ENCODE results near the gene MAP7D1. TPM values are rescaled to one million over a fixed set of nuclear protein-coding genes. Genes with fewer than 3 reads are reported as not detected.

MAP7D1 gene
- polyA plus RNA-seq (2012; ENCODE audit: insufficient read depth, insufficient read length) = 103 TPM

DNA sequence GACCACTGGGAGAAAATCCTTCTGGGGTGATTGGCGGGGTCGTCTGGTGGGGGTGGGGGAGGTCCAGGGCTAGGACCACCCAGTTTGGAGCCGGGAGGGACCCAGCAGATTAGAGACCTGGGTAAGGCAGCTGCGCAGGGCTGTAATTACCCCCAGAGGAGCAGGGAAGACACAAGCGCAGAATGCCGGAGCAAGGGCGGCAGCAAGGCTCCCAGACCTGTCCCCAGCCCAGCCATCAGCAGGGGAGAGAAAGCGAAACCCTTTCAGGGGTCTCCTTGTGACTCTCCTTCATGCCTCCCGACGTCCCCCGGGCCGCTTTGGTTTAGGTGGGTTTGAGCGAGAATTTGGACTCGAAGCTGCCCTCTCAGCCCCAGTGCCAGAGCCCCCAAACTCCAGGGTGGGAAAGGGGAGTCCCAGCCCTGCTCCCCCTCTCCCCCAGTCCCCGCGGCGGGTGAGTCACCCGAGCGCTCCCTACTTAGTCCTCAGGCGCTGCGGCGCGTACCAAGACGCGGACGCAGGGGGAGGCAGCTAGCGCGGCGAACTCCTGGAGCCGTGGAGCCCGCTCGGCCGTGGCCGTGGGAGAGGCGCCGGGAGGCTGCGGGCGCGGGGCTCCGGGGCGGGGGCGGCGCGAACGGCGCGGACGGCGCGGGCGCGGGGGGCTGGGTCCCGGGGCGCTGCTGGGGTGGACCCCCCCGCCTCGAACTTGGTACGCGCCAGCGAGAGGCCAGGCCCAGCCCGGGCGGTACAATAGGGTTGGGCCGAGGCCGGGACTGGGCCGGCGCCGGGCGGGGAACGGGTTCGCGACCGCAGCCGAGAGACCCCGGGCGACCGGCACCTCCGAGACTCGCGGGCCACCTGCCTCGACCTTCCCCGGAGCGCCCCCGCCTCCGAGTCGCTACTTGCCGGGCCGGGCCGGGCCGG, at the start of gene MAP7D1:
Gene MAP7D1, plus strand, starts transcription at position 753 of the 921 bp plus-strand sequence. CDS start 258 bp downstream, outside the sequence.
- peak; percentile 70 for DNase-seq (ENCODE audit: low read depth, low spot score)
- H3K4me3 ChIP-seq (ENCODE audit: low read length) = peak within 1 kb of the TSS; percentile 87

DNA sequence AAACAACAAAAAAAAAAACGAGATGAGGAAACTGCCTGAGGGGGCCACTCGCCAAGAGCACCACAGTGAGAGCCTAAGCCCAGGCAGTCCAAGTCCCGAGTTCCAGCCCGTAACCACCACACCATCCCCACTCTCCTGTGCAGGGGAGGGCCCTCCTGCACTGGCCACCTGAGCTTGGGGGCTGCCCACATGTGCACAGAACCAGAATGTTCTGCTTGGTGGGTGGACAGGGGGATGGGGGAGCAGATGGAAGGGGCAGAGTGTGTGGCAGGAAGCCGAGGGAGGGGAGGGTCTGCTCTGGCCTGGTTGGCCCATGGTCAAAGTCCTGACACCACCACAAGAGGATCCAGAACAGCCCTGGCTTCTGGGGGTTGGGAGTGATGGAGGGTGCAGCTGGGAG, 49.7 kb upstream of the MAP7D1 start:
- DNase-seq (ENCODE audit: low read depth, low spot score) = no peak
- no peak overlapping the region for H3K4me3 ChIP-seq (ENCODE audit: low read length)

DNA sequence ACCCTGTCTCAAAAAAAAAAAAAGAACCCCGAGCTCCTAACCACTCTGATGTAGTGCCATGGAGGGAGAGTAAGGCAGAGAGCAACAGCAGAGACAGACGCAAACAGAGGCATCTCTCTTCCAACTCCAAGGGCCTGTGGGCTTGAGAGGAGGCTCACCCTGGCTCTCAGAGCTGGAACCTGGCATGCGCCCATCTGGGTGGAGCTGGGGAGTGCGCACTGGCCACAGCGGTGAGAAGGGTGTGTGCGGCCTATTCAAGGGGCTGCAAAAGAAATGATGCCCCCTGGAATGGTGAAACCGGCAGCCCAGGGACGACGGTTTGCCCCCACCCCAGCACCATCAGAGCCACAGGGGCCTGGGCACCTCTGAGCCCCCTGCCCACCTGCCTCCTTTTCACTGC, 48.6 kb upstream of the MAP7D1 start:
- DNase-seq (ENCODE audit: low read depth, low spot score) = no peak
- H3K4me3 ChIP-seq (ENCODE audit: low read length) = no peak overlapping the region

DNA sequence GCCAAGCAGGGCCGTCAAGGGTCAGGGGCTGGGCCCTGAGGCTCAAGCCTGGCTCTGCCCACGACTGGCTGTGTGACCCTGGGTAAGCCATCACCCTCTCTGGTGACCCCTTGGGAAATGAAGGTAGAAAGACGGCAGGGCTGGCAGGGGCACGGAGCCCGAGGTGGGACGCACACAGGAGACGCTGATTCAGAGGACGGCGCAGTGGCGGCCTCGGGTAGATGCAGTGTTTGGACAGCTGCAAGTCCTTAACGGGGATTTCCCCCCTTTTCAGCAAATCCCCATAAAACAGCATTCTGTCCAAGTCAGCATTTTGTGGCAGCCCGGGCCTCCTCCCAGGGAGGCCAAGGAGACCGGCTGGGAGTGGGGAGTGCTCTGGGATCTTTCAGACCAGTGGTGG, 47.6 kb upstream of the MAP7D1 start:
- no peak overlapping the region for H3K4me3 ChIP-seq (ENCODE audit: low read length)
- no peak for DNase-seq (ENCODE audit: low read depth, low spot score)

DNA sequence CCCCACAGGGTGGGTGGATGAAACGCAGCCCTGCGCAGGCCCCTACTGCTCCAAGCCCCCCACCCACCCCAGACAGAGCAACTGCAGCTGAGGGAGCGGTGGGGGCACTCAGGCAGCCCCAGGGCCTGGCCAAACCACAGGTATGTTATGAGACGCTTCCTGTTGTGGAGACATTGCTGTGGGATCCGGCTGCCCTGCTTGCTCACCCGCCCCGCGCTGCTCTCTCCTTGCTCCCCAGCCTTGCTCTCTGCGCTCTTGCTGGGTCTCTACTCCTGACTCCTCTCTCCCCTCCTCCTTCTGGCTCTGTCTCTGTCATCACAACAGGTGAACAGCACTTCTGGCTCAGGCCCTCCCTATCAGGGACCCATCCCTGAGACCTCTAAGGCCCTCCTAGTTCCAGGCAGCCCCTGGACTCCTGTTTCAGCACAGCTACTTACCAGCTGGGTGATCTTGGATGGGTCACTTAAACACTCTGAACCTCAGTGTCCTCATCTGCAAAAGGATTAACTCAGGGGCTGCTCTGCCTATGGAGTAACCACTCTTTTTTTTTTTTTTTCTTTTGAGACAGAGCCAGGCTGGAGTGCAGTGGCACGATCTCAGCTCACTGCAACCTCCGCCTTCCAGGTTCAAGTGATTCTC, 46.8 kb upstream of the MAP7D1 start:
- no peak for DNase-seq (ENCODE audit: low read depth, low spot score)
- H3K4me3 ChIP-seq (ENCODE audit: low read length) = no peak overlapping the region

DNA sequence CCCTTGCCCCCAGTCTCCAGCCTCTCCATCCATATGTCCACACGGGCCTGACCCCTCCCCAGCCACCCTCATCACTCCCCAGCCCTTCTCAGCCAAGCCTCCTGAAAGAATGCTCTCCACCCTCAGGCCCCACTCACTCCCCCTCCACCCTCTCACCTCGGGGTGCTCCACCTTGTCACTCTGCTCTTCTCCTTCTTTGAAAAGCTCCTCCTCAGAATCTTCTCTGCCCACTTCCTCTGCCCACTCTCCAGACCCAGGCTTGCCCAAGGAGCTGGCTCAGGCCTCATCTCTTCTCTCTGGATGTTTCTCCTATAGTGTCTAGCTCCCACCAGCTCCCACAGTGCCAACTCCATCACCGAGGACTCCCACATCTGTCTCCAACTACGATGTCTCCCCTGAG, 44.8 kb upstream of the MAP7D1 start:
- H3K4me3 ChIP-seq (ENCODE audit: low read length) = no peak overlapping the region
- no peak for DNase-seq (ENCODE audit: low read depth, low spot score)

DNA sequence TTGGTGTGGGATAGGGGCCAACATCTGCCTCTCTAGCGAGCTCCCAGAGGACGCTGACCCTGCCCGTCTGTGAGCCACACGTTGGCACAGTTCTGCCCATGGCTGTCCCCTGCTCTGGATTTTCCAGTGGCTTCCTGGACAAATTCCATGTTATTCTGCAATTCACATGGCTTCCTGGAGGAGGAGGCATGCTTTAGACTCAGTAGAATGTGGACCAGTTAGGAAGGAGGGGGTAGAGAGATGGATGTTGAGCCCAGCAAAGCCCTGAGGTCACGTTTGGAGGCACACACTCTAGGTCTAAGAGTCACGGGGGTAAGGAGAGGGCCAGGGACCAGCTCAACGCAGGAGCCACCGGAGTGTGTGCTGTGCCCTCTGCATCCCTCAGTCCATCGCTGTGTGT, 43.1 kb upstream of the MAP7D1 start:
- no peak overlapping the region for H3K4me3 ChIP-seq (ENCODE audit: low read length)
- DNase-seq (ENCODE audit: low read depth, low spot score) = no peak

DNA sequence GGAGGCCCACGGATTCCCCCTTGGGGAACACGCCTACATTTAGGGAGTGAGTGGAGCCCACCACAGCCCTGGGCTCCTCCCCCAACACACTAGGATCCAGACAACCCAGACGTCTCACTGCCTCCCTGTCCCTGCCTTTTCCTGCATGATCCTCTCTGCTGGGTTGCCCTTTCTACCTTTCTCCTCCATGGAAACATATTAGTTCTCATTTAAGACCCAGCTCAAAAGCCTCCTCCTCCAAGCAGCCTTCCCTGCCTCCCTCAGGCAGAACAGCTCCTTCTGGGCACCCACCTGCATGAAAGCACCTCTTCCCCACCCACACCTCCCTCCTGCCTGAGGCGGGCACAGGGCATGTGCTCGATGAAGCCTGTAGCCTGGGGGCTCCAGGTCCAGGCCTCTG, 41.6 kb upstream of the MAP7D1 start:
- DNase-seq (ENCODE audit: low read depth, low spot score) = no peak
- no peak overlapping the region for H3K4me3 ChIP-seq (ENCODE audit: low read length)

DNA sequence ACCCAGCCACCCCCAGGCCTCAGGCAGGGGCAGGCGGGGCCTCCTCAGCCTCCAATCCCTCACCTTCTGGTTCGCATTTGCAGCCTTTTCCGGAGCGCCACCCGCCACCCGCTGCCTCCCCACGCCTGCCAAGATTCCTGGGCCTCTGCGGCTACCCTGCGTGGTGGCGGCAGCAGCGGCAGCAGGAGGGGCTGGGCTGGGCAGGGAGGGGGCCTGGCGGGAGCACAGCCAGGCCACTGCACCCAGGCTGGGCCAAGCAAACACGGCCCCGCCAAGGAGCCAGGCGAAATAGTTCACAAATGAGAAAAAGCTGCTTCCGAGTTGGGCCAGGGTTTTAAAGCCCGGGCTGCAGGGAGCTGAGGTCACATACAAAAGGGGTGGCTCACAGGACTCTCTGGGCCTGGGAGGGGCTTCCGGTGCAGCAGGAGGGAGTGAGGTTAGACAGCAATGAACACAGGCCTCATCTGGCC, 40.7 kb upstream of the MAP7D1 start:
- no peak for DNase-seq (ENCODE audit: low read depth, low spot score)
- H3K4me3 ChIP-seq (ENCODE audit: low read length) = no peak overlapping the region

DNA sequence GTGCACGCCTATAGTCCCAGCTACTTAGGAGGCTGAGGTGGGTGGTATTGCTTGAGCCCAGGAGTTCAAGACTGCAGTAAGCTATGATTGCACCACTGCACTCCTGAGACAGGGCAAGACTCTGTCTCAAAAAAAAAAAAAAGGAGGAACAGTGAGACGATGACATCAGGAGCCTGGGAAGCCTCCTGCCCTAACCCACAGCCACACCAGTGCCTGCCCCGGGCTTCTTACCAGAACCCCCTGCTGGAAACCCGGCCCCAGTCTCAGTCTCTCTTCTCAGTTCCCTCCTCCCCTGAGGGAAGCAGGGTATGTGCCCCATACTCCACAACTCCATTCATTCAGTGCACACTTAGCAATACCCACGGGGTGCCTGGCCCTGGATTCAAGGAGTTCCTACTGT, 40.0 kb upstream of the MAP7D1 start:
- H3K4me3 ChIP-seq (ENCODE audit: low read length) = no peak overlapping the region
- DNase-seq (ENCODE audit: low read depth, low spot score) = no peak

DNA sequence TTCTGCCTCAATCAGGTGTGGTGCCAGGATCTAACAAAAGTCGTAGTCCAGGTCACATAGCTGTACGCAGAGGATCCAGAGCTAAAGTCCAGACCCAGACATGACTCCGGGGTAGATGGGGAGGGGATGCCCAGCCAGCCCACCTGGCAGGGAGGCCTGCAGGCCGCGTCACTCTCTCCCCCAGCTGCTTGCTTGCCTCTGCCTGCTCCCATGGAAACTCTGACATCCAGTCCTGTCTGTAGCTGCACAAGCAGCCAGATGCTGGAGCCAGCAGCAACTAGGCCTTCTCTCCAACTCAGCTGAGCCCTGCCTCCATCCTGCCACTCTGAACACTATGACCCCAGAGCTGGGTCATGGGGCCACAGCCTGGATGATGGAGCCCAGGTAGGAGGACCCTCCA, 39.1 kb upstream of the MAP7D1 start:
- no peak overlapping the region for H3K4me3 ChIP-seq (ENCODE audit: low read length)
- no peak for DNase-seq (ENCODE audit: low read depth, low spot score)

DNA sequence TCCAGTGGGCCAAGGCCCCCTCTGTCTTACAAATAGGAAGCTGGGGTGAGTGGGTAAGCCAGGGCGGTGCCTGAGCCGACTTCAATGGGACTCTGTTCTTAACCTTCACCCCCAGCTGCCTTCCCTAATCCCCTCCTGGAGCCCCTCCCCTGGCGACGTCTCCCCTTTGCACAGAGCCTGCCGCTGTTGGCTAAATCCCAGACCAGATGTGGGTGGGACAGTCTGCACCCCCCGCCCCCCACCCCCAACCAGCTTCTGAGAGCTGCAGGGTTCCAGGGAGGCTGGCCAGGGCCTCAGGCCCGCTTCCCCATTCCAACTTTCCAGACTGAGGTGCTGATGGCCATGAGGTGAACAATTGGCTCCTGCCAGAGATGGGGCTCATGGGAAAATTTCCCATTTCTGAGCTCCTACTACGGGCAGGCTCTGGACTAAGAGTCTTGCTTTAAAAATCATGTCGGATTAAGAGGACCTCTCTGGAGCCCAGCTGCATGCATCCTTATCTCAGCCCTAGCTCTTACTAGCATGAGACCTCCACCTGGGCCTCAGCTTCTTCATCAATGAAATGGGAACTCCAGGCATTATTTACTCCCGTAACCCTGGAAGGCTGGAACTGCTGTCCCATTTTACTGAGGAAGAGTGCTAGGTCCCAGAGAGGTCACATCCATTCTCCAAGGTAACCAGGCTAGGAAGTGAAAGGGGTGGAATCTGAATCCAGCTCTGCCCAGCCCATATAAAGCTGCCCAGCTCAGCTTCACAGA, 37.3 kb upstream of the MAP7D1 start:
- H3K4me3 ChIP-seq (ENCODE audit: low read length) = no peak overlapping the region

DNA sequence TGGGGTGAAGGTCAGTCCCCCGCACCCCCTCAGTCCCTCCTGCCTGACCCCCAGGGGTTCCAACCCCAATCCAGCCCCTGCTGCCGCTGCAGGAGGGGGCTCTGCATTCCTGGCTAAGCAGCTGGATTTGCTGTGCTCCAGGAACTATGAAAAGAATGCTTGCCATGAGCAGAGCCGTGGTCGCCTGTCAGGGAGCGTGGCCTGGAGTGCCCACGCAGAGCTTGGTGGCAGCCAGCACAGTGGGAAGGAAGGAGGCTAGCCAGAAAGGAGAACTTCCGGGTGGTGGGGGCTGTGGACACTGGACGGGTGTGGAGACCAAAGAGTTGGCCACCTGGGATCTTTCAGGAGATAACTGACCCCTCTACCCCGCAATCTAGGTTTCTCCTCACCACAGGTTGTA, 36.5 kb upstream of the MAP7D1 start:
- no peak for DNase-seq (ENCODE audit: low read depth, low spot score)
- no peak overlapping the region for H3K4me3 ChIP-seq (ENCODE audit: low read length)

More for the DNA sequence above, 37.3 kb upstream of the MAP7D1 start:
- DNase-seq (ENCODE audit: low read depth, low spot score) = no peak

DNA sequence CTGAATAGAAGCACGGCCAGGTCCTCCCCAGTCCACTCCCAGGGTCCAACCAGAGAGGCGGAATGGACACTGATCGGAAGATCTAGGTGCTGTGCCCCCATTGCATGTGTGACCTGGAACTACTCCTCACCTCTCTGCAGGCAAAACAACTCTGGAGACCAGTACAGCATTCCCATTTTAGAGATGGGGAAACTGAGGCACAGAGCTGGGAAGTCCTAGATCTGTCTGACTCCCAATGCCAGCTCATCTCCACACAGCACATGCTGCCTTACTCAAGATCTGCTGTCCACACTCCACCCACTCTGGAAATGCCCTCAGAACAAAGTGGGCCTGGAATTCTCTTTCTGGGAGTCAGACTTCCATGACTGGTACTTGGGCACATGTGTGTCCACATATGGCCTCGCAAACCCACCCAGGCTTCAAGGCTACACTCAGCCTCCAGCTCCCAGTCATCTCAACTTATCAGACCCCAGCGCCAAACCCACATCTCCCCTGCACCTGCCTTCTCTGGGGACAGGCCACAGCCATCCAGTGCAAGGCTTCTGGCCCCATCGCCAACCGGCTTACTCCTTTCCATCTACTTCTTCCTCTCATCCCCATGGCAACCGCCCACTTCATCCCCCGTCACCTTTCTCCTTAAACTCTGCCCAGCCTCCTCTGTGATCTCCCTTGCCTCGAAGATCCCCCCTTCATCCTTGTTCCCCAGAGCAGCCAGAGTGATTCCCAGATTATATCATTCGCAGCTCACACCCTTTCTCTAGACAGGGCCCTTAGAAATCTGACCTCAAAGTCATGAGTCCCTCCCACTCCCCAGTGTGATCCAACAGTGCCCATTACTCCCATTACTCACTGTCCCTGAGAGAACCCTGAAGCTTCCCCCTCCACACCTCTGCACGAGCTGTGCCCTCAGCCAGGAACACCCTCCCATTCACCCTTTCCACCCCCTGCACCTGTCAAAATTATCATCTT, 33.6 kb upstream of the MAP7D1 start:
- H3K4me3 ChIP-seq (ENCODE audit: low read length) = no peak overlapping the region
- DNase-seq (ENCODE audit: low read depth, low spot score) = no peak

DNA sequence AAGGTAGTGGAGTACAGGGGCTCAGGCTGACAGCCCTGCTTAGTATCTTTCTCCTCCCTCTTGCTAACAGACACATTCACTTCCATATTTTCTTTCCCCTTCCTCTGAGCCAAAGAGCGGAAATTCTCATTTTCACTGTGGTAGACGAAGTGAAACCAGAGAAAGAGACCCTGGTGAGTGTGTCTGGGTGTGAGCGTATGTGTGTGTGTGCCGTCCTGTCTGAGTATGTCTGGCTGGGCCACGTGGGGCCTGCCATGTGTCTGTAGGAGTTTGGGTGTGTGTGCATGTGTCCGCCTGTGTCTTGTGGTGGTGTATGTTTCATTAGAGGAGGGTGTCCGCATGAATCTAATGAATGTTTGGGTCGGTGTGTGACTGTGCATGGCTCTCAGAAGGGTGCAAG, 32.6 kb upstream of the MAP7D1 start:
- no peak overlapping the region for H3K4me3 ChIP-seq (ENCODE audit: low read length)
- DNase-seq (ENCODE audit: low read depth, low spot score) = no peak

DNA sequence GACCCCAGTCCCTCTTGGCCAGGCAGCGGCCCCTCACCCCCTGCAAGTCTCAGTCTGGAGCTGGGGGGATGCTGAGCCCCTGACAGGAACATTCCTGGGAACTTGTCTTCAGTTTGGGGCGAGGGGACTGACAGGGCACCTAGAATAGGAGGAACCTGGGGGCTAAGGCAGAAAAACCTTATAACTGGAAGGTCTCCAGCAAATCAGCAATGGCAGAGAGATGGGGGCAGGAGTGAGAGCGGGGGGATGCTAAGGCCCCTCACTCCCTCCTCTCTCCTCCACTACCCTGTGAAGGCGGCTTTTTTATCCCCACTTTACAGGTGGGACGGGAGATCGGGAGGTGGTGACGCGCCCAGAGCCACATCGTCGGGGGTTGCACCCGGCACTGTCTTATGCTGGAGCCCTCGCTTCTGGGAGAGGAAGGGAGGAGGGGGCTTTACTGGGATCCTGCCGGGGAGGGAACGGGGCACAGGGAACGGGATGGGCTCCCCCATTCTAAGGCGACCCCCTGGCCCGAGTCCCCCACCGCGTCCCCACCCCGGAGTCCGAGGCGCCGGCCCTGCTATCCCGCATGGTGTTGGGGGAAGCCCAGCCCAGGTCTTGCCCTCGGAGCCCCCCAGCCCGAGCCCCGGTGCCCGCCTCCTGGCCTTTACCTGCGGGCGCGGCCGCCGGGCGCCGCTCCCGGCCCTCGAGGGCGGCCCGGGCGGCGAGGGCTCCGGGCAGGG, 31.4 kb upstream of the MAP7D1 start:
- H3K4me3 ChIP-seq (ENCODE audit: low read length) = no peak overlapping the region
- no peak for DNase-seq (ENCODE audit: low read depth, low spot score)

DNA sequence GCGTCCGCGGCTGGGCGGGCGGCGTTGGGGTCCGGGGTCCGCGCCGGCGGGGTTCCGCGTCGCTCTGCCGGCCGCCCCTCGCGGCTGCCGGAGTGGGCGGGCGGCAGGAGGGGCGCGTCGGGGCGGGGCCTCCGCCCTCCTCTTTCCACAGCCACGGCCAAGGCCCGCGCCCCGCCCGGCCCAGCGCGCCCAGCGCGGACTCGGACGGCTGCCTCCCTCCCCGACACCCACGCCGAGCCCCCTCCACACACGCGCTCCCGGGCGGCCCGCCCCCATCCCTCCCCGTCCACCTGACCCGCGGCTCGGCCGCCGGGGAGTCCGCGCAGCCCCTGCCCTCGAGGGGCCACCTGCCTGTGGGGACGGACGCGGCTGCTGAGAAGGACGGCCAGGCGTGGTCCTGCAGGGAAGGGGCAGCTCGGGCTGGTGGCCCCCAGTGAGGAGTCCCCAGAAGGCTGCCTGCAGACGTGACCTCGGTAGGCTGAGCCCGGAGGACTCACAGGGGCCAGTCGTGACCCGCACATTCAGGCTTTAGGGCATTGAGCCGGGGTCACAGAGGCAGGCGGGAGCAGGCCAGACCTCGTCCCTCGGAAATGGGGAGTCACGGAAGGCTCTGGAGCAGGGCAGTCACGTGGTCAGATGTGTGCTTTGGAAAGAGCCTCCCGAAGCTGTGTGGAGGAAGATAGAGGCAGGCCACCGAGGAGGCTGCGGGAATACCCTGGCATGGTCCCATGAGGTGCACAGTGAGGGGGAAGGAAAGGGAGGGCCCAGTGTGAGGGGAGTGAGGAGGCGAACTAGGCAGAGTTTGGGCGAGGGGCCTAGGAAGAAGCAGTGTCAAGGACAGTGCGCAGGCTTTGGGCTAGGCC, 30.6 kb upstream of the MAP7D1 start, which contains the start of gene COL8A2:
Gene COL8A2, minus strand, starts transcription at position 94 of the 863 bp plus-strand sequence. CDS start 24,980 bp downstream, outside the sequence.
- H3K4me3 ChIP-seq (ENCODE audit: low read length) = no peak within 1 kb of the TSS

More for the DNA sequence above, 30.6 kb upstream of the MAP7D1 start, which contains the start of gene COL8A2:
- no peak for DNase-seq (ENCODE audit: low read depth, low spot score)

All from Jurkat, Clone E6-1 (cell line).